ENCODE data around the gene CCDC69.
A peak's percentile ranks its signal among the peaks of the same experiment; 100 is the strongest.

Gene CCDC69

DNA sequence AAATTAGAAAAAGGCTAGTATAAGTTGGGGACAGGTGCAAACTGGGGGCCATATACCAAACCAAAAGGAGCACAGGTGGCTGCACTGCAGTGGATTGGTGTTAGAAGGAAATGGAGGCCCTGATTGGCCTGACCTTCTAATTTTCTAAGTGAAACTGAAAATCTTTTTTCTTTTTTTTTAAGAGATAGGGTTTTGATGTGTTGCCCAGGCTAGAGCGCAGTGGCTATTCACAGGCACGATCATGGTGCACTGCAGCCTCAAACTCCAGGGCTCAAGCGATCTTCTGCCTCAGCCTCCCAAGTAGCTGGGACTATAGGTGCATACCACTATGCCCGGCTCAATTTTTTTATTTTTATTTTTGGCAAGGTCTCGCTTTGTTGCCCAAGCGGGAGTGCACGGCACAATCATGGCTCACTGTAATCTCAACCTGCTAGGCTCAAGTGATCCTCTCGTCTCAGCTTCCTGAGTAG lies 9.8 kb upstream of the CCDC69 start:
- no peak overlapping the region for H2AK5ac ChIP-seq (ENCODE audit: low read length)
- no peak overlapping the region for H3K4ac ChIP-seq (ENCODE audit: low read depth, low read length)
- no peak for DNase-seq
- no peak overlapping the region for H3K23ac ChIP-seq (ENCODE audit: low read length)
- H3K18ac ChIP-seq (ENCODE audit: low read length) = no peak overlapping the region
- H3K9me3 ChIP-seq (ENCODE audit: insufficient read depth, low read depth, low read length) = no peaks in the 10 kb centered on the region
- no peaks in the 10 kb centered on the region for H3K36me3 ChIP-seq (ENCODE audit: control insufficient read depth in 1 of 2, insufficient read depth in 2 of 2, low read length in 2 of 2)
- H3K27ac ChIP-seq (ENCODE audit: low read depth, low read length) = no peak overlapping the region
- no peak overlapping the region for H3K14ac ChIP-seq (ENCODE audit: low read length)
- H3K4me2 ChIP-seq (ENCODE audit: low read length) = no peak overlapping the region
- no CpG with 5 or more reads among the region's 8 CpGs for WGBS (ENCODE audit: extremely low coverage, insufficient coverage, insufficient read length)
- H4K8ac ChIP-seq (ENCODE audit: low read depth, low read length) = no peak overlapping the region
- H2BK120ac ChIP-seq (ENCODE audit: insufficient read depth, low read length, poor library complexity) = no peak overlapping the region
- H4K91ac ChIP-seq (ENCODE audit: low read depth, low read length) = no peak overlapping the region
- H3K27me3 ChIP-seq (ENCODE audit: insufficient read depth, low read length) = no peaks in the 10 kb centered on the region
- no peaks in the 10 kb centered on the region for H3K79me1 ChIP-seq (ENCODE audit: low read length)
- no peak overlapping the region for H2BK5ac ChIP-seq (ENCODE audit: low read depth, low read length, poor library complexity)
- no peak overlapping the region for H3K4me3 ChIP-seq (ENCODE audit: low read depth, low read length)
- no peak overlapping the region for H4K12ac ChIP-seq (ENCODE audit: low read depth, low read length)
- no peaks in the 10 kb centered on the region for H3K79me2 ChIP-seq (ENCODE audit: control insufficient read depth, insufficient read depth, low read length, poor library complexity)
- H2BK12ac ChIP-seq (ENCODE audit: low read length) = no peak overlapping the region
- no peak overlapping the region for H3K9ac ChIP-seq (ENCODE audit: low read length)
- H2AFZ ChIP-seq (ENCODE audit: insufficient read depth, low read length, poor library complexity) = no peak overlapping the region
- H3K4me1 ChIP-seq (ENCODE audit: control insufficient read depth in 1 of 2, insufficient read depth in 2 of 2, low read length in 2 of 2) = peaks cover 0 to 3% of the 10 kb centered on the region in 2 experiments

DNA sequence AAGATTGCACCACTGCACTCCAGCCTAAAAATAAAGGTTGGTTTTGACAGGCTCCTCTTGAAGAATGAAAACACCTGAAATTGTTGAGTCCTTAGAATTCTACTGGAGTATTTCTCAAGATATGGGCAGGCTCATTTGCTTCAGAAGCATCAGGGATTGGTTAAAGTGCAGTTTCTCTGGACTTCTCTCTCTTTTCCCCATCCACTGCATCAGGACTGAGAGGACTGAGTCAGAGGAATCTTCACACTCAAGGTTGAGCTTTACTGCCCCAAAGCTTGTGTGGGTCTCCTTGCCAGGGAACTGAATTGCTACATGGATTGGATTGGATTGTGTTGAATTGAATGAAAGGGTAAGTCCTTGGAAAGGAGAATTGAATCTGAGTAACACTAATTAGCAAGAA lies 7.5 kb upstream of the CCDC69 start:
- H3K4ac ChIP-seq (ENCODE audit: low read depth, low read length) = no peak overlapping the region
- no peak overlapping the region for H3K4me3 ChIP-seq (ENCODE audit: low read depth, low read length)
- no peaks in the 10 kb centered on the region for H3K4me1 ChIP-seq (ENCODE audit: control insufficient read depth in 1 of 2, insufficient read depth in 2 of 2, low read length in 2 of 2)
- no peak overlapping the region for H2AK5ac ChIP-seq (ENCODE audit: low read length)
- no peak overlapping the region for H2BK12ac ChIP-seq (ENCODE audit: low read length)
- peak; percentile 41 to 86 for DNase-seq
- no peak overlapping the region for H3K9ac ChIP-seq (ENCODE audit: low read length)
- no peaks in the 10 kb centered on the region for H3K79me2 ChIP-seq (ENCODE audit: control insufficient read depth, insufficient read depth, low read length, poor library complexity)
- no peak overlapping the region for H4K12ac ChIP-seq (ENCODE audit: low read depth, low read length)
- H3K4me2 ChIP-seq (ENCODE audit: low read length) = no peak overlapping the region
- no peak overlapping the region for H3K14ac ChIP-seq (ENCODE audit: low read length)
- no peak overlapping the region for H3K23ac ChIP-seq (ENCODE audit: low read length)
- H2BK120ac ChIP-seq (ENCODE audit: insufficient read depth, low read length, poor library complexity) = no peak overlapping the region
- H3K27ac ChIP-seq (ENCODE audit: low read depth, low read length) = no peak overlapping the region
- H2BK5ac ChIP-seq (ENCODE audit: low read depth, low read length, poor library complexity) = no peak overlapping the region
- H3K79me1 ChIP-seq (ENCODE audit: low read length) = no peaks in the 10 kb centered on the region
- H4K91ac ChIP-seq (ENCODE audit: low read depth, low read length) = no peak overlapping the region
- no peaks in the 10 kb centered on the region for H3K27me3 ChIP-seq (ENCODE audit: insufficient read depth, low read length)
- no peak overlapping the region for H2AFZ ChIP-seq (ENCODE audit: insufficient read depth, low read length, poor library complexity)
- H4K8ac ChIP-seq (ENCODE audit: low read depth, low read length) = no peak overlapping the region
- no peaks in the 10 kb centered on the region for H3K36me3 ChIP-seq (ENCODE audit: control insufficient read depth in 1 of 2, insufficient read depth in 2 of 2, low read length in 2 of 2)
- no peak overlapping the region for H3K18ac ChIP-seq (ENCODE audit: low read length)
- H3K9me3 ChIP-seq (ENCODE audit: insufficient read depth, low read depth, low read length) = no peaks in the 10 kb centered on the region

- H2BK12ac ChIP-seq (ENCODE audit: low read length) = no peak overlapping the region
- no peak overlapping the region for H3K4ac ChIP-seq (ENCODE audit: low read depth, low read length)
- H3K4me1 ChIP-seq (ENCODE audit: control insufficient read depth in 1 of 2, insufficient read depth in 2 of 2, low read length in 2 of 2) = no peaks in the 10 kb centered on the region
- no peak overlapping the region for H3K23ac ChIP-seq (ENCODE audit: low read length)
- H4K12ac ChIP-seq (ENCODE audit: low read depth, low read length) = no peak overlapping the region
- H3K14ac ChIP-seq (ENCODE audit: low read length) = no peak overlapping the region
- H3K4me3 ChIP-seq (ENCODE audit: low read depth, low read length) = no peak overlapping the region
- no peak overlapping the region for H2BK120ac ChIP-seq (ENCODE audit: insufficient read depth, low read length, poor library complexity)
- H2AK5ac ChIP-seq (ENCODE audit: low read length) = no peak overlapping the region
- H2BK5ac ChIP-seq (ENCODE audit: low read depth, low read length, poor library complexity) = no peak overlapping the region
- H3K79me1 ChIP-seq (ENCODE audit: low read length) = no peaks in the 10 kb centered on the region
- H3K9ac ChIP-seq (ENCODE audit: low read length) = no peak overlapping the region
- H3K27me3 ChIP-seq (ENCODE audit: insufficient read depth, low read length) = no peaks in the 10 kb centered on the region
- H3K36me3 ChIP-seq (ENCODE audit: control insufficient read depth in 1 of 2, insufficient read depth in 2 of 2, low read length in 2 of 2) = no peaks in the 10 kb centered on the region
- H4K91ac ChIP-seq (ENCODE audit: low read depth, low read length) = no peak overlapping the region
- no peak overlapping the region for H2AFZ ChIP-seq (ENCODE audit: insufficient read depth, low read length, poor library complexity)
- H3K79me2 ChIP-seq (ENCODE audit: control insufficient read depth, insufficient read depth, low read length, poor library complexity) = no peaks in the 10 kb centered on the region
- no peak overlapping the region for H4K8ac ChIP-seq (ENCODE audit: low read depth, low read length)
- no peak overlapping the region for H3K4me2 ChIP-seq (ENCODE audit: low read length)
- no CpG with 5 or more reads among the region's 6 CpGs for WGBS (ENCODE audit: extremely low coverage, insufficient coverage, insufficient read length)
- no peak overlapping the region for H3K27ac ChIP-seq (ENCODE audit: low read depth, low read length)
- no peak overlapping the region for H3K18ac ChIP-seq (ENCODE audit: low read length)
- H3K9me3 ChIP-seq (ENCODE audit: insufficient read depth, low read depth, low read length) = no peaks in the 10 kb centered on the region
- peak in 1 of 2 donors; percentile 48 for DNase-seq
These were observed 6.3 kb upstream of the CCDC69 start for GRCh38 chr5:151230048-151230680.

- H3K27me3 ChIP-seq (ENCODE audit: insufficient read depth, low read length) = no peaks in the 10 kb centered on the region
- H3K4me1 ChIP-seq (ENCODE audit: control insufficient read depth in 1 of 2, insufficient read depth in 2 of 2, low read length in 2 of 2) = no peaks in the 10 kb centered on the region
- H4K12ac ChIP-seq (ENCODE audit: low read depth, low read length) = no peak overlapping the region
- no peak overlapping the region for H2AFZ ChIP-seq (ENCODE audit: insufficient read depth, low read length, poor library complexity)
- no peak overlapping the region for H3K18ac ChIP-seq (ENCODE audit: low read length)
- H2BK5ac ChIP-seq (ENCODE audit: low read depth, low read length, poor library complexity) = no peak overlapping the region
- H3K79me1 ChIP-seq (ENCODE audit: low read length) = no peaks in the 10 kb centered on the region
- H3K79me2 ChIP-seq (ENCODE audit: control insufficient read depth, insufficient read depth, low read length, poor library complexity) = no peaks in the 10 kb centered on the region
- no peaks in the 10 kb centered on the region for H3K36me3 ChIP-seq (ENCODE audit: control insufficient read depth in 1 of 2, insufficient read depth in 2 of 2, low read length in 2 of 2)
- no peak overlapping the region for H3K23ac ChIP-seq (ENCODE audit: low read length)
- H3K4me3 ChIP-seq (ENCODE audit: low read depth, low read length) = no peak overlapping the region
- no peak overlapping the region for H2BK120ac ChIP-seq (ENCODE audit: insufficient read depth, low read length, poor library complexity)
- no CpG with 5 or more reads among the region's 2 CpGs for WGBS (ENCODE audit: extremely low coverage, insufficient coverage, insufficient read length)
- H2BK12ac ChIP-seq (ENCODE audit: low read length) = no peak overlapping the region
- no peaks in the 10 kb centered on the region for H3K9me3 ChIP-seq (ENCODE audit: insufficient read depth, low read depth, low read length)
- H3K14ac ChIP-seq (ENCODE audit: low read length) = no peak overlapping the region
- no peak overlapping the region for H4K91ac ChIP-seq (ENCODE audit: low read depth, low read length)
- no peak overlapping the region for H2AK5ac ChIP-seq (ENCODE audit: low read length)
- no peak overlapping the region for H4K8ac ChIP-seq (ENCODE audit: low read depth, low read length)
- no peak overlapping the region for H3K4me2 ChIP-seq (ENCODE audit: low read length)
- peak; percentile 72 to 91 for DNase-seq
- no peak overlapping the region for H3K9ac ChIP-seq (ENCODE audit: low read length)
- H3K27ac ChIP-seq (ENCODE audit: low read depth, low read length) = no peak overlapping the region
- H3K4ac ChIP-seq (ENCODE audit: low read depth, low read length) = no peak overlapping the region
These were observed 5.1 kb upstream of the CCDC69 start for GRCh38 chr5:151228986-151229385.

Data from trophoblast cell (in vitro differentiated cells and primary cell).